ENCODE data around the gene SLC5A8. TPM values are rescaled to one million over a fixed set of nuclear protein-coding genes. Genes with fewer than 3 reads are reported as not detected.
"Not testable (repeated sequence)": the region's sequence is repeated elsewhere in the genome, so short reads cannot be mapped to it uniquely, and the experiment has no call there.

The SLC5A8 gene
- total and polyA plus RNA-seq, 2 experiments from 2014 or later = 0.10 TPM

DNA sequence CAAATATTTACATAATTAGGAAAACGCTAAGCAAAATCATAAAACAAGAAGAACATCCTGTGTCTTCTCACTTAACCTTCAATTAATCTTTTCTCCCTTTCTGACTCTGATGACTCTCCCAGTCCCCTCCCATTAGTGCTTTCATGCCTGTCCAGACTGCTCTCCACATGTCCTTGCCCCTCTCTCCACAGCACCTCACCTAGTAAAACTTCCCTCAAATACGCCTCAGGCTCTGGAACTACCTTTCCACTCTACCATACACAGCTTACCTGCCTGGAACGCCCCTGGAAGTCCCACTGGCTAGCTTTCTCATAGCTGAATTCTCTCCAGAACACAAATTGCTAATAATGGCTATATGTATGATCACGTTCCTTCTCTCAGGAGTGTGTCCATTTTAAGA, 44.7 kb downstream of the SLC5A8 start:
- Mint-ChIP-seq H3K9me3 (no peaks in the 10 kb centered on the region), H3K4me3 (no peak overlapping the region), H3K27ac (no peak overlapping the region), H3K4me1 (no peaks in the 10 kb centered on the region), H3K27me3 (ENCODE audit: insufficient read depth, low read depth, poor library complexity) (no peaks in the 10 kb centered on the region), H3K36me3 (ENCODE audit: low read depth) (no peaks in the 10 kb centered on the region)
- no peak for TF ChIP-seq ZNF331 (CRISPR knock-in tag; IDR thresholded peaks at IDR 0.05; ENCODE audit: low read depth)
- TF ChIP-seq EZH2phosphoT487 (IDR thresholded peaks at IDR 0.05; ENCODE audit: unreplicated experiment) = no peak
- no peak for TF ChIP-seq JUNB (IDR thresholded peaks at IDR 0.05; ENCODE audit: unreplicated experiment)
- TF ChIP-seq EZH2 (IDR thresholded peaks at IDR 0.05; ENCODE audit: low read depth, unreplicated experiment) = no peak
- TF ChIP-seq STAT1 (IDR thresholded peaks at IDR 0.05; ENCODE audit: unreplicated experiment) = no peak
- Histone ChIP-seq H3K36me3 (ENCODE audit: insufficient read depth) (no peaks in the 10 kb centered on the region), H3K4me2 (no peak overlapping the region), H3K79me2 (replicated peaks; ENCODE audit: insufficient read depth) (no peaks in the 10 kb centered on the region), H3K9me2 (ENCODE audit: insufficient read depth) (no peaks in the 10 kb centered on the region), H2AFZ (no peak overlapping the region), H3K4me1 (ENCODE audit: insufficient read depth) (no peaks in the 10 kb centered on the region), H3K4me3 (no peak overlapping the region), H3K27ac (ENCODE audit: low read depth) (no peak overlapping the region), H3F3A (replicated peaks; ENCODE audit: low read depth) (no peaks in the 10 kb centered on the region), H4K20me1 (replicated peaks; ENCODE audit: insufficient read depth) (no peaks in the 10 kb centered on the region), H3K27me3 (ENCODE audit: insufficient read depth) (no peaks in the 10 kb centered on the region)
- no peak for ATAC-seq
- no peak for DNase-seq (ENCODE audit: low spot score)

- H3K9me3 Mint-ChIP-seq; H3K27ac ChIP-seq (ENCODE audit: low read depth); H3K36me3 Mint-ChIP-seq (ENCODE audit: low read depth); H3F3A ChIP-seq (replicated peaks; ENCODE audit: low read depth); H3K27me3 Mint-ChIP-seq (ENCODE audit: insufficient read depth, low read depth, poor library complexity); H4K20me1 ChIP-seq (replicated peaks; ENCODE audit: insufficient read depth); H3K79me2 ChIP-seq (replicated peaks; ENCODE audit: insufficient read depth); H3K27me3 ChIP-seq (ENCODE audit: insufficient read depth); H3K36me3 ChIP-seq (ENCODE audit: insufficient read depth); H3K4me1 ChIP-seq (ENCODE audit: insufficient read depth); H3K9me2 ChIP-seq (ENCODE audit: insufficient read depth): not testable (repeated sequence)
- peak overlapping the region; percentile 35 for H3K4me2 ChIP-seq
- peaks cover 11% of the 10 kb centered on the region for H3K4me1 Mint-ChIP-seq
- H3K27ac Mint-ChIP-seq = peak overlapping the region; percentile 86
- ATAC-seq (peak; percentile 80), DNase-seq (ENCODE audit: low spot score) (peak; percentile 62)
- H2AFZ ChIP-seq = peak overlapping the region; percentile 83; the same call in 1 of the 2 replicates
- peak overlapping the region; percentile 63 for H3K4me3 ChIP-seq
- H3K4me3 Mint-ChIP-seq = peak overlapping the region; percentile 74
Observed at GRCh38 chr12:101145777-101146431, 64.1 kb downstream of the SLC5A8 start.

GRCh38 chr12:101127521-101128219, 82.4 kb downstream of the SLC5A8 start:
- Histone ChIP-seq H3K79me2 (replicated peaks; ENCODE audit: insufficient read depth) (no peaks in the 10 kb centered on the region), H3K27ac (ENCODE audit: low read depth) (no peak overlapping the region), H3K36me3 (ENCODE audit: insufficient read depth) (no peaks in the 10 kb centered on the region), H3K27me3 (ENCODE audit: insufficient read depth) (no peaks in the 10 kb centered on the region), H2AFZ (no peak overlapping the region), H3K4me1 (ENCODE audit: insufficient read depth) (no peaks in the 10 kb centered on the region), H3F3A (replicated peaks; ENCODE audit: low read depth) (no peaks in the 10 kb centered on the region), H3K4me3 (no peak overlapping the region), H3K4me2 (no peak overlapping the region), H4K20me1 (replicated peaks; ENCODE audit: insufficient read depth) (no peaks in the 10 kb centered on the region), H3K9me2 (ENCODE audit: insufficient read depth) (no peaks in the 10 kb centered on the region)
- H3K9me3 Mint-ChIP-seq = no peaks in the 10 kb centered on the region; the same call in 2 of the 3 replicates
- no peak overlapping the region for H3K4me3 Mint-ChIP-seq
- H3K27me3 Mint-ChIP-seq (ENCODE audit: insufficient read depth, low read depth, poor library complexity) = no peaks in the 10 kb centered on the region
- no peaks in the 10 kb centered on the region for H3K36me3 Mint-ChIP-seq (ENCODE audit: low read depth)
- ATAC-seq = no peak
- no peaks in the 10 kb centered on the region for H3K4me1 Mint-ChIP-seq
- no peak for DNase-seq (ENCODE audit: low spot score)
- no peak overlapping the region for H3K27ac Mint-ChIP-seq
- no peak for TF ChIP-seq REST (IDR thresholded peaks at IDR 0.05; ENCODE audit: unreplicated experiment)
- TF ChIP-seq STAT1 (IDR thresholded peaks at IDR 0.05; ENCODE audit: unreplicated experiment) = no peak
- TF ChIP-seq ETS1 (IDR thresholded peaks at IDR 0.05) = no peak
- TF ChIP-seq ZNF114 (CRISPR knock-in tag; IDR thresholded peaks at IDR 0.05) = no peak
- TF ChIP-seq CREB1 (CRISPR knock-in tag; IDR thresholded peaks at IDR 0.05; ENCODE audit: low read depth) = no peak
- TF ChIP-seq JUNB (IDR thresholded peaks at IDR 0.05; ENCODE audit: unreplicated experiment) = no peak
- no peak for TF ChIP-seq CTCF (conservative IDR thresholded peaks at IDR 0.05; ENCODE audit: low read depth in 2 of 2)
- no peak for TF ChIP-seq EZH2phosphoT487 (IDR thresholded peaks at IDR 0.05; ENCODE audit: unreplicated experiment)
- TF ChIP-seq ZNF331 (CRISPR knock-in tag; IDR thresholded peaks at IDR 0.05; ENCODE audit: low read depth) = no peak
